Loucy (cell line): ENCODE results near the gene ASMTL.
"Not testable (repeated sequence)": the region's sequence is repeated elsewhere in the genome, so short reads cannot be mapped to it uniquely, and the experiment has no call there.

Experiments
- H2AFZ ChIP-seq: fragments of 200-600 bp; sonication (generic); 2 replicates; pipeline ENCODE4 v1.6.0; 2016; ENCODE audit warnings: antibody characterized with exemption, mild to moderate bottlenecking, low read length, moderate library complexity
- H3F3A ChIP-seq: fragments of 200-600 bp; 2 replicates; pipeline ENCODE4 v1.6.0; 2016; ENCODE audit warnings: antibody characterized with exemption, low read depth, mild to moderate bottlenecking
- H3K27me3 ChIP-seq: fragments of 200-600 bp; sonication (generic); 2 replicates; pipeline ENCODE4 v1.6.1; 2014; ENCODE audit warnings: low read length, mild to moderate bottlenecking; ENCODE audit not compliant: insufficient read depth, poor library complexity, severe bottlenecking
- H3K36me3 ChIP-seq: fragments of 200-600 bp; sonication (generic); 2 replicates; pipeline ENCODE4 v1.6.1; 2016; ENCODE audit warnings: low read length; ENCODE audit not compliant: insufficient read depth
- H3K4me1 ChIP-seq: fragments of 200-600 bp; sonication (generic); 2 replicates; pipeline ENCODE4 v1.5.1; 2014; ENCODE audit warnings: low read length, mild to moderate bottlenecking; ENCODE audit not compliant: insufficient read depth, poor library complexity, severe bottlenecking
- H3K4me2 ChIP-seq: fragments of 200-600 bp; sonication (generic); 2 replicates; pipeline ENCODE4 v1.6.0; 2014; ENCODE audit warnings: antibody characterized with exemption, low read length, low read depth, mild to moderate bottlenecking; ENCODE audit not compliant: poor library complexity, severe bottlenecking
- H3K4me3 ChIP-seq: fragments of 200-600 bp; sonication (generic); 2 replicates; pipeline ENCODE4 v1.5.1; 2014; ENCODE audit warnings: low read length, mild to moderate bottlenecking, mixed read lengths; ENCODE audit not compliant: poor library complexity, severe bottlenecking
- H3K79me2 ChIP-seq: fragments of 200-600 bp; sonication (generic); 2 replicates; pipeline ENCODE4 v1.6.1; 2014; ENCODE audit warnings: low read length; ENCODE audit not compliant: insufficient read depth
- H3K9ac ChIP-seq: fragments of 200-600 bp; sonication (generic); 2 replicates; pipeline ENCODE4 v1.6.0; 2014; ENCODE audit warnings: mild to moderate bottlenecking, low read depth, low read length, moderate library complexity; ENCODE audit not compliant: poor library complexity, severe bottlenecking
- H3K9me2 ChIP-seq: fragments of 200-600 bp; sonication (generic); replicated peaks from 2 replicates; pipeline ENCODE4 v1.6.1; 2016; ENCODE audit warnings: low read depth, low read length, mixed read lengths
- H3K9me3 ChIP-seq: fragments of 200-600 bp; sonication (generic); 2 replicates; pipeline ENCODE4 v1.6.1; 2014; ENCODE audit warnings: mild to moderate bottlenecking, antibody characterized with exemption, low read length, low read depth; ENCODE audit not compliant: insufficient read depth
- H4K20me1 ChIP-seq: fragments of 200-600 bp; sonication (generic); 2 replicates; pipeline ENCODE4 v1.6.0; 2014; ENCODE audit warnings: antibody characterized with exemption, low read length, mild to moderate bottlenecking; ENCODE audit not compliant: insufficient read depth, poor library complexity, severe bottlenecking
- CTCF ChIP-seq: fragments of 200-600 bp; sonication (generic); conservative IDR thresholded peaks from 2 replicates; pipeline ENCODE4 v1.5.1; 2014; ENCODE audit warnings: mild to moderate bottlenecking, antibody characterized with exemption, low read length
- EZH2phosphoT487 ChIP-seq: fragments of 200-600 bp; IDR thresholded peaks from 2 replicates; pipeline ENCODE4 v1.6.1; 2018; ENCODE audit warnings: antibody characterized with exemption, mild to moderate bottlenecking, moderate library complexity, borderline replicate concordance

The ASMTL gene

GRCh38 chrX:1427756-1428155 lies 25.0 kb downstream of the ASMTL start:
- no peak for TF ChIP-seq CTCF
- TF ChIP-seq EZH2phosphoT487: no peak
- H3K9me2 ChIP-seq: no peaks in the 10 kb centered on the region

GRCh38 chrX:1426321-1426720 lies 26.4 kb downstream of the ASMTL start:
- not testable (repeated sequence) for H2AFZ ChIP-seq, H3K36me3 ChIP-seq, H4K20me1 ChIP-seq, H3K4me1 ChIP-seq, H3K4me2 ChIP-seq, H3K4me3 ChIP-seq, H3K9ac ChIP-seq, H3F3A ChIP-seq, H3K9me3 ChIP-seq, H3K27me3 ChIP-seq, H3K9me2 ChIP-seq, H3K79me2 ChIP-seq

More at GRCh38 chrX:1427756-1428155, 25.0 kb downstream of the ASMTL start:
- Histone ChIP-seq H3K4me1 (no peaks in the 10 kb centered on the region), H3K36me3 (no peaks in the 10 kb centered on the region), H2AFZ (no peak overlapping the region), H3F3A (no peaks in the 10 kb centered on the region), H3K4me3 (no peak overlapping the region), H3K9me3 (no peaks in the 10 kb centered on the region), H3K79me2 (no peaks in the 10 kb centered on the region), H3K4me2 (no peak overlapping the region), H3K9ac (no peak overlapping the region), H3K27me3 (no peaks in the 10 kb centered on the region), H4K20me1 (no peaks in the 10 kb centered on the region)

GRCh38 chrX:1425381-1425780 lies 27.3 kb downstream of the ASMTL start:
- TF ChIP-seq EZH2phosphoT487: no peak
- no peaks in the 10 kb centered on the region for H3K4me1 ChIP-seq
- no peak overlapping the region for H3K4me2 ChIP-seq
- H3K9me3 ChIP-seq: peaks cover 7% of the 10 kb centered on the region; the same call in 1 of the 2 replicates
- H3K9ac ChIP-seq: no peak overlapping the region
- H3K36me3 ChIP-seq: peaks cover 6% of the 10 kb centered on the region; the same call in 1 of the 2 replicates
- H3K27me3 ChIP-seq: no peaks in the 10 kb centered on the region
- no peak overlapping the region for H2AFZ ChIP-seq
- no peaks in the 10 kb centered on the region for H3F3A ChIP-seq
- no peaks in the 10 kb centered on the region for H3K79me2 ChIP-seq
- H3K4me3 ChIP-seq: no peak overlapping the region
- H4K20me1 ChIP-seq: no peaks in the 10 kb centered on the region
- H3K9me2 ChIP-seq: no peaks in the 10 kb centered on the region

- H3K9me3 ChIP-seq: peaks cover 7% of the 10 kb centered on the region; the same call in 1 of the 2 replicates
- peaks cover 6% of the 10 kb centered on the region; the same call in 1 of the 2 replicates for H3K36me3 ChIP-seq
- TF ChIP-seq CTCF: no peak
- no peak for TF ChIP-seq EZH2phosphoT487
- no peaks in the 10 kb centered on the region for H3K27me3 ChIP-seq
- H4K20me1 ChIP-seq: no peaks in the 10 kb centered on the region
- no peaks in the 10 kb centered on the region for H3F3A ChIP-seq
- H3K4me2 ChIP-seq: no peak overlapping the region
- no peak overlapping the region for H2AFZ ChIP-seq
- no peak overlapping the region for H3K4me3 ChIP-seq
- H3K4me1 ChIP-seq: no peaks in the 10 kb centered on the region
- H3K9ac ChIP-seq: no peak overlapping the region
- no peaks in the 10 kb centered on the region for H3K79me2 ChIP-seq
- H3K9me2 ChIP-seq: no peaks in the 10 kb centered on the region
Measured at GRCh38 chrX:1424147-1424851, 28.4 kb downstream of the ASMTL start.
